Activated CD8-positive, alpha-beta memory T cell treated with anti-CD3 and anti-CD28 coated beads for 36 hours (primary cell): ENCODE measurements around the gene RPS4Y2. TPM values are rescaled to one million over a fixed set of nuclear protein-coding genes. Genes with fewer than 3 reads are reported as not detected.

Source experiments
- CTCF ChIA-PET: fragments of 350-600 bp; sonication (Branson Sonifier 250); formaldehyde crosslinking; loops from one replicate; lab custom pipeline; 2021; ENCODE audit warnings: antibody characterized with exemption; lab: Charles Lee
- POLR2A ChIA-PET: fragments of 350-600 bp; sonication (Branson Sonifier 250); formaldehyde crosslinking; loops from one replicate; lab custom pipeline; 2021; ENCODE audit warnings: antibody characterized with exemption; lab: Charles Lee
- total RNA-seq, 2 experiments: library from RNA; stranded (reverse); gene quantifications; one replicate each; pipeline ENCODE4 v1.2.3, GENCODE V29; 2021

Gene RPS4Y2
- total RNA-seq, 2 experiments from 2014 or later, result not detected

GRCh38 chrY:20814794-20815193 lies 58.9 kb downstream of the RPS4Y2 start:
- ChIA-PET CTCF (no interaction called here), POLR2A (no interaction called here)

GRCh38 chrY:20817067-20817466 lies 61.2 kb downstream of the RPS4Y2 start:
- ChIA-PET CTCF (no interaction called here), POLR2A (no interaction called here)

Other genes starting within 250 kb of the RPS4Y2 start
- 10 to 100 TPM; 89.9 to 98.9 TPM for gene EIF1AY, start 180.3 kb upstream of the RPS4Y2 start, total RNA-seq